HEK293 (cell line): ENCODE results near the gene MYO7A.

ENCODE experiments used
- CTCF ChIA-PET: fragments of 350-600 bp; formaldehyde crosslinking; extraction: SDS; loops from one replicate; lab custom pipeline; 2021; ENCODE audit warnings: antibody characterized with exemption; lab: Yijun Ruan, JAX
- POLR2A ChIA-PET: fragments of 300-600 bp; formaldehyde crosslinking; extraction: SDS; loops from one replicate; lab custom pipeline; 2020; ENCODE audit warnings: antibody characterized with exemption, inconsistent platforms; lab: Yijun Ruan, JAX
- H3K27ac ChIP-seq: fragments of 200-500 bp; sonication (Bioruptor generic); 2 replicates; pipeline ENCODE4 v1.5.1; 2014; ENCODE audit warnings: low read depth, low read length, control low read depth, inconsistent platforms; ENCODE audit errors: extremely low read depth
- H3K36me3 ChIP-seq, 2 experiments: fragments of 200-500 bp in 1 of 2; sonication (Bioruptor generic) in 1 of 2; 1 replicate in 1 of 2; 2 replicates in 1 of 2; pipeline ENCODE4 v1.5.1; 2014 to 2017; ENCODE audit warnings: inconsistent platforms in 2 of 2, low read length in 2 of 2; ENCODE audit not compliant: control insufficient read depth in 2 of 2, insufficient read depth in 1 of 2
- H3K4me1 ChIP-seq: fragments of 200-500 bp; sonication (Bioruptor generic); 2 replicates; pipeline ENCODE4 v1.5.1; 2014; ENCODE audit warnings: mild to moderate bottlenecking, low read length, inconsistent platforms; ENCODE audit not compliant: control insufficient read depth, insufficient read depth
- H3K4me3 ChIP-seq: 2 replicates; pipeline ENCODE4 v1.5.1; 2011; ENCODE audit warnings: low read depth, mild to moderate bottlenecking, control low read depth, low read length, moderate library complexity
- H3K9me3 ChIP-seq: fragments of 200-500 bp; sonication (Bioruptor generic); 2 replicates; pipeline ENCODE4 v1.5.1; 2014; ENCODE audit warnings: low read depth, low read length, inconsistent platforms; ENCODE audit not compliant: control insufficient read depth, insufficient read depth
- GLI4 ChIP-seq: fragments of 450-650 bp; formaldehyde crosslinking; IDR thresholded peaks from 2 replicates; pipeline ENCODE4 v1.5.1; 2016; ENCODE audit warnings: missing biosample characterization, missing genetic modification characterization
- GLIS1 ChIP-seq: fragments of 450-650 bp; formaldehyde crosslinking; IDR thresholded peaks from 2 replicates; pipeline ENCODE4 v1.5.1; 2016; ENCODE audit warnings: missing biosample characterization, missing genetic modification characterization
- SCRT2 ChIP-seq: fragments of 450-650 bp; formaldehyde crosslinking; IDR thresholded peaks from 2 replicates; pipeline ENCODE4 v1.5.1; 2016; ENCODE audit warnings: missing biosample characterization, missing genetic modification characterization
- SP2 ChIP-seq: fragments of 450-650 bp; formaldehyde crosslinking; IDR thresholded peaks from 2 replicates; pipeline ENCODE4 v1.5.1; 2016; ENCODE audit warnings: missing biosample characterization, missing genetic modification characterization
- YY2 ChIP-seq: fragments of 450-650 bp; formaldehyde crosslinking; IDR thresholded peaks from 2 replicates; pipeline ENCODE4 v1.5.1; 2016; ENCODE audit warnings: missing biosample characterization, missing genetic modification characterization
- ZFP69B ChIP-seq: fragments of 450-650 bp; formaldehyde crosslinking; IDR thresholded peaks from 2 replicates; pipeline ENCODE4 v1.5.1; 2016; ENCODE audit warnings: missing biosample characterization, missing genetic modification characterization
- ZNF138 ChIP-seq: fragments of 450-650 bp; formaldehyde crosslinking; IDR thresholded peaks from 2 replicates; pipeline ENCODE4 v1.5.1; 2016; ENCODE audit warnings: missing biosample characterization, missing genetic modification characterization, borderline replicate concordance
- ZNF140 ChIP-seq: fragments of 450-650 bp; formaldehyde crosslinking; IDR thresholded peaks from 2 replicates; pipeline ENCODE4 v1.5.1; 2016; ENCODE audit warnings: missing biosample characterization, missing genetic modification characterization
- ZNF146 ChIP-seq: fragments of 450-650 bp; formaldehyde crosslinking; IDR thresholded peaks from 2 replicates; pipeline ENCODE4 v1.5.1; 2016; ENCODE audit warnings: missing biosample characterization, missing genetic modification characterization
- ZNF18 ChIP-seq: fragments of 450-650 bp; formaldehyde crosslinking; IDR thresholded peaks from 2 replicates; pipeline ENCODE4 v1.5.1; 2016; ENCODE audit warnings: missing biosample characterization, missing genetic modification characterization
- ZNF223 ChIP-seq: fragments of 450-650 bp; formaldehyde crosslinking; IDR thresholded peaks from 2 replicates; pipeline ENCODE4 v1.5.1; 2016; ENCODE audit warnings: missing biosample characterization, missing genetic modification characterization
- ZNF37A ChIP-seq: fragments of 450-650 bp; IDR thresholded peaks from 2 replicates; pipeline ENCODE4 v1.5.1; 2018; ENCODE audit warnings: missing biosample characterization, missing genetic modification characterization
- ZNF416 ChIP-seq: fragments of 450-650 bp; formaldehyde crosslinking; IDR thresholded peaks from 2 replicates; pipeline ENCODE4 v1.5.1; 2016; ENCODE audit warnings: missing biosample characterization, missing genetic modification characterization
- ZNF561 ChIP-seq: fragments of 450-650 bp; IDR thresholded peaks from 2 replicates; pipeline ENCODE4 v1.5.1; 2018; ENCODE audit warnings: missing biosample characterization, missing genetic modification characterization, borderline replicate concordance
- ZNF571 ChIP-seq: fragments of 450-650 bp; formaldehyde crosslinking; IDR thresholded peaks from 2 replicates; pipeline ENCODE4 v1.5.0; 2017; ENCODE audit warnings: missing biosample characterization, missing genetic modification characterization
- ZNF596 ChIP-seq: fragments of 450-650 bp; IDR thresholded peaks from 2 replicates; pipeline ENCODE4 v1.5.0; 2018; ENCODE audit warnings: missing biosample characterization, mild to moderate bottlenecking, missing genetic modification characterization, moderate library complexity
- ZNF658 ChIP-seq: fragments of 450-650 bp; formaldehyde crosslinking; IDR thresholded peaks from 2 replicates; pipeline ENCODE4; 2016; ENCODE audit warnings: missing biosample characterization, missing genetic modification characterization
- ZNF76 ChIP-seq: fragments of 450-650 bp; formaldehyde crosslinking; IDR thresholded peaks from 2 replicates; pipeline ENCODE4; 2016; ENCODE audit warnings: low read depth, missing biosample characterization, missing genetic modification characterization, borderline replicate concordance
- ZNF785 ChIP-seq: fragments of 450-650 bp; formaldehyde crosslinking; IDR thresholded peaks from 2 replicates; pipeline ENCODE4 v1.5.1; 2016; ENCODE audit warnings: missing biosample characterization, missing genetic modification characterization
- ZNF830 ChIP-seq: fragments of 450-650 bp; IDR thresholded peaks from 2 replicates; pipeline ENCODE4 v1.5.0; 2018; ENCODE audit warnings: missing biosample characterization, missing genetic modification characterization, low read depth, mild to moderate bottlenecking, moderate library complexity
- ZNF843 ChIP-seq: fragments of 450-650 bp; formaldehyde crosslinking; IDR thresholded peaks from 2 replicates; pipeline ENCODE4 v1.5.1; 2016; ENCODE audit warnings: missing biosample characterization, missing genetic modification characterization
- TF ChIP-seq, protein P1 (sequence below): fragments of 450-650 bp; formaldehyde crosslinking; conservative IDR thresholded peaks from 2 replicates; pipeline ENCODE4 v1.5.1; 2016; ENCODE audit warnings: low read depth, missing biosample characterization, missing genetic modification characterization
- TF ChIP-seq, protein P2 (sequence below): fragments of 450-650 bp; formaldehyde crosslinking; IDR thresholded peaks from 2 replicates; pipeline ENCODE4 v1.5.1; 2016; ENCODE audit warnings: missing biosample characterization, missing genetic modification characterization
- TF ChIP-seq, protein P3 (sequence below): fragments of 450-650 bp; formaldehyde crosslinking; IDR thresholded peaks from 2 replicates; pipeline ENCODE4 v1.5.1; 2016; ENCODE audit warnings: missing biosample characterization, missing genetic modification characterization

Gene MYO7A

GRCh38 chr11:77119531-77119936 is 8.5 kb upstream of the MYO7A start:
- TF ChIP-seq ZNF658 (tag by site-specific recombination) (no peak), SCRT2 (tag by site-specific recombination) (no peak), ZNF37A (no peak), GLI4 (no peak), ZNF830 (tag by site-specific recombination) (no peak), ZNF76 (no peak), ZNF416 (no peak), YY2 (tag by site-specific recombination) (no peak), ZNF843 (no peak), ZNF140 (no peak)
- TF ChIP-seq, protein P1, sequence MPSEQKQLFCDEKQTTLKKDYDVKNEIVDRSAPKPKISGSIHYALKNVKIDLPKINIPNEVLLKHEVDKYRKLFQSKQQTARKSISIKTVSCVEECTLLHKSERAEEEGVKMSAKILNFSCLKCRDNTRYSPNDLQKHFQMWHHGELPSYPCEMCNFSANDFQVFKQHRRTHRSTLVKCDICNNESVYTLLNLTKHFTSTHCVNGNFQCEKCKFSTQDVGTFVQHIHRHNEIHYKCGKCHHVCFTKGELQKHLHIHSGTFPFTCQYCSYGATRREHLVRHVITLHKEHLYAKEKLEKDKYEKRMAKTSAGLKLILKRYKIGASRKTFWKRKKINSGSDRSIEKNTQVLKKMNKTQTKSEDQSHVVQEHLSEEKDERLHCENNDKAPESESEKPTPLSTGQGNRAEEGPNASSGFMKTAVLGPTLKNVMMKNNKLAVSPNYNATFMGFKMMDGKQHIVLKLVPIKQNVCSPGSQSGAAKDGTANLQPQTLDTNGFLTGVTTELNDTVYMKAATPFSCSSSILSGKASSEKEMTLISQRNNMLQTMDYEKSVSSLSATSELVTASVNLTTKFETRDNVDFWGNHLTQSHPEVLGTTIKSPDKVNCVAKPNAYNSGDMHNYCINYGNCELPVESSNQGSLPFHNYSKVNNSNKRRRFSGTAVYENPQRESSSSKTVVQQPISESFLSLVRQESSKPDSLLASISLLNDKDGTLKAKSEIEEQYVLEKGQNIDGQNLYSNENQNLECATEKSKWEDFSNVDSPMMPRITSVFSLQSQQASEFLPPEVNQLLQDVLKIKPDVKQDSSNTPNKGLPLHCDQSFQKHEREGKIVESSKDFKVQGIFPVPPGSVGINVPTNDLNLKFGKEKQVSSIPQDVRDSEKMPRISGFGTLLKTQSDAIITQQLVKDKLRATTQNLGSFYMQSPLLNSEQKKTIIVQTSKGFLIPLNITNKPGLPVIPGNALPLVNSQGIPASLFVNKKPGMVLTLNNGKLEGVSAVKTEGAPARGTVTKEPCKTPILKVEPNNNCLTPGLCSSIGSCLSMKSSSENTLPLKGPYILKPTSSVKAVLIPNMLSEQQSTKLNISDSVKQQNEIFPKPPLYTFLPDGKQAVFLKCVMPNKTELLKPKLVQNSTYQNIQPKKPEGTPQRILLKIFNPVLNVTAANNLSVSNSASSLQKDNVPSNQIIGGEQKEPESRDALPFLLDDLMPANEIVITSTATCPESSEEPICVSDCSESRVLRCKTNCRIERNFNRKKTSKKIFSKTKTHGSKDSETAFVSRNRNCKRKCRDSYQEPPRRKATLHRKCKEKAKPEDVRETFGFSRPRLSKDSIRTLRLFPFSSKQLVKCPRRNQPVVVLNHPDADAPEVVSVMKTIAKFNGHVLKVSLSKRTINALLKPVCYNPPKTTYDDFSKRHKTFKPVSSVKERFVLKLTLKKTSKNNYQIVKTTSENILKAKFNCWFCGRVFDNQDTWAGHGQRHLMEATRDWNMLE, result no peak
- TF ChIP-seq, protein P2, sequence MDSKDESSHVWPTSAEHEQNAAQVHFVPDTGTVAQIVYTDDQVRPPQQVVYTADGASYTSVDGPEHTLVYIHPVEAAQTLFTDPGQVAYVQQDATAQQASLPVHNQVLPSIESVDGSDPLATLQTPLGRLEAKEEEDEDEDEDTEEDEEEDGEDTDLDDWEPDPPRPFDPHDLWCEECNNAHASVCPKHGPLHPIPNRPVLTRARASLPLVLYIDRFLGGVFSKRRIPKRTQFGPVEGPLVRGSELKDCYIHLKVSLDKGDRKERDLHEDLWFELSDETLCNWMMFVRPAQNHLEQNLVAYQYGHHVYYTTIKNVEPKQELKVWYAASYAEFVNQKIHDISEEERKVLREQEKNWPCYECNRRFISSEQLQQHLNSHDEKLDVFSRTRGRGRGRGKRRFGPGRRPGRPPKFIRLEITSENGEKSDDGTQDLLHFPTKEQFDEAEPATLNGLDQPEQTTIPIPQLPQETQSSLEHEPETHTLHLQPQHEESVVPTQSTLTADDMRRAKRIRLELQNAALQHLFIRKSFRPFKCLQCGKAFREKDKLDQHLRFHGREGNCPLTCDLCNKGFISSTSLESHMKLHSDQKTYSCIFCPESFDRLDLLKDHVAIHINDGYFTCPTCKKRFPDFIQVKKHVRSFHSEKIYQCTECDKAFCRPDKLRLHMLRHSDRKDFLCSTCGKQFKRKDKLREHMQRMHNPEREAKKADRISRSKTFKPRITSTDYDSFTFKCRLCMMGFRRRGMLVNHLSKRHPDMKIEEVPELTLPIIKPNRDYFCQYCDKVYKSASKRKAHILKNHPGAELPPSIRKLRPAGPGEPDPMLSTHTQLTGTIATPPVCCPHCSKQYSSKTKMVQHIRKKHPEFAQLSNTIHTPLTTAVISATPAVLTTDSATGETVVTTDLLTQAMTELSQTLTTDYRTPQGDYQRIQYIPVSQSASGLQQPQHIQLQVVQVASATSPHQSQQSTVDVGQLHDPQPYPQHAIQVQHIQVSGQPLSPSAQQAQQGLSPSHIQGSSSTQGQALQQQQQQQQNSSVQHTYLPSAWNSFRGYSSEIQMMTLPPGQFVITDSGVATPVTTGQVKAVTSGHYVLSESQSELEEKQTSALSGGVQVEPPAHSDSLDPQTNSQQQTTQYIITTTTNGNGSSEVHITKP (tag by site-specific recombination), result no peak
- TF ChIP-seq, protein P3, sequence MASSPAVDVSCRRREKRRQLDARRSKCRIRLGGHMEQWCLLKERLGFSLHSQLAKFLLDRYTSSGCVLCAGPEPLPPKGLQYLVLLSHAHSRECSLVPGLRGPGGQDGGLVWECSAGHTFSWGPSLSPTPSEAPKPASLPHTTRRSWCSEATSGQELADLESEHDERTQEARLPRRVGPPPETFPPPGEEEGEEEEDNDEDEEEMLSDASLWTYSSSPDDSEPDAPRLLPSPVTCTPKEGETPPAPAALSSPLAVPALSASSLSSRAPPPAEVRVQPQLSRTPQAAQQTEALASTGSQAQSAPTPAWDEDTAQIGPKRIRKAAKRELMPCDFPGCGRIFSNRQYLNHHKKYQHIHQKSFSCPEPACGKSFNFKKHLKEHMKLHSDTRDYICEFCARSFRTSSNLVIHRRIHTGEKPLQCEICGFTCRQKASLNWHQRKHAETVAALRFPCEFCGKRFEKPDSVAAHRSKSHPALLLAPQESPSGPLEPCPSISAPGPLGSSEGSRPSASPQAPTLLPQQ, result no peak
- CTCF ChIA-PET, result interaction anchor here (3.2 kb wide), 1 partner anchor 8 kb away, joined by 18 read pairs; the partner anchor contains the start of gene MYO7A
- H3K4me1 ChIP-seq, result no peaks in the 10 kb centered on the region
- POLR2A ChIA-PET, result no interaction called here
- H3K9me3 ChIP-seq, result no peaks in the 10 kb centered on the region
- no peak overlapping the region for H3K27ac ChIP-seq
- H3K36me3 ChIP-seq, result no peaks in the 10 kb centered on the region
- no peak overlapping the region for H3K4me3 ChIP-seq

GRCh38 chr11:77120571-77120970 is 7.5 kb upstream of the MYO7A start:
- CTCF ChIA-PET, result interaction anchor here (0.7 to 1.4 kb wide), 3 partner anchors 7 to 386 kb away, joined by 3 to 4 read pairs (median 3); no protein-coding TSS in a partner anchor
- Histone ChIP-seq H3K4me1 (no peaks in the 10 kb centered on the region), H3K27ac (no peak overlapping the region), H3K36me3 (no peaks in the 10 kb centered on the region), H3K4me3 (no peak overlapping the region), H3K9me3 (no peaks in the 10 kb centered on the region)
- POLR2A ChIA-PET, result no interaction called here
- TF ChIP-seq ZNF146 (tag by site-specific recombination), result no peak
- no peak for TF ChIP-seq ZNF138 (tag by site-specific recombination)
- TF ChIP-seq ZNF223 (tag by site-specific recombination), result no peak
- no peak for TF ChIP-seq ZNF18 (tag by site-specific recombination)
- TF ChIP-seq ZFP69B (tag by site-specific recombination), result no peak
- TF ChIP-seq ZNF596 (tag by site-specific recombination), result no peak
- no peak for TF ChIP-seq ZNF561
- TF ChIP-seq SP2 (tag by site-specific recombination), result no peak
- TF ChIP-seq ZNF571 (tag by site-specific recombination), result no peak
- no peak for TF ChIP-seq ZNF785 (tag by site-specific recombination)
- no peak for TF ChIP-seq GLIS1 (tag by site-specific recombination)
